Right ventricle myocardium inferior (tissue), 1 donor: ENCODE results near the gene CDA. TPM values are rescaled to one million over a fixed set of nuclear protein-coding genes. Genes with fewer than 3 reads are reported as not detected.
A peak's percentile ranks its signal among the peaks of the same experiment; 100 is the strongest.

ENCODE experiments used
- ATAC-seq: fragments of 200-7000 bp; cut with Tn5 transposase; one replicate; pipeline ENCODE4 v1.9.1; 2020; ENCODE audit warnings: mild to moderate bottlenecking, moderate library complexity
- DNase-seq: peaks from one replicate; pipeline ENCODE4 v3.0.0; 2021; ENCODE audit errors: missing footprints
- intact Hi-C: fragments of 100-400 bp; cut with DNase I; formaldehyde crosslinking; loops from one replicate; pipeline ENCODE4 v1.11.0; 2022
- long read RNA-seq: library from polyadenylated mRNA; unstranded; transcript quantifications from one replicate; pipeline ENCODE4 v2.0.0, GENCODE V29; 2021
- total RNA-seq: library from RNA; stranded (reverse); fragmentation: NEBNext Ultra II Directional; extraction: Animal tissue kit (Norgen Biotek cat#: 25700); gene quantifications from one replicate; pipeline ENCODE4 v1.2.1, GENCODE V29; 2021
- donor health status: DM: no; HTN: yes; CAD: no; lungs with severe emphysema.

CDA gene
- 3.2 TPM for total RNA-seq
- long read RNA-seq, partial matches to known transcripts: 0 of 2 reads
- long read RNA-seq, other reads (novel, unspliced or antisense): 0 of 2 reads

- intact Hi-C loops: no loop called here
Observed at GRCh38 chr1:20588634-20589225, at the start of gene CDA. Gene CDA, plus strand, starts transcription at chr1:20589097. Its CDS starts 33 bp downstream, at chr1:20589130.

DNA sequence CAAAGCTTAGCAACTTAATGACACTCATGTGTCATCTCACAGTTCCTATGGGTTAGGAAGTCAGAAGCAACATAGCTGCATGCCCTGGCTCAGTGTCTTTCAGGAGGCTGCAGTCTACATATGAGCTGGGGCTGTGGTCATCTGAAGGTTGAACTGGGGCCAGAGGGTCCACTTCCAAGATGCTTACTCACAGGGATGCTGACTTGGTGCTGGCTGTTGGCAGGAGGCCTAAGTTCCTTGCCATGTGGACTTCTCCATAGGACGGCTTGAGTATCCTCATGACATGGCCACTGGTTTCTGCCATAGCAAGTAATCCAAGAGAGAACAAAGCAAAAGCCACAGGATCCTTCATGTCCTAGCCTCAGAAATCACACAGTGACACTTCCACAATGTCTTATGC lies 48.6 kb upstream of the CDA start:
- ATAC-seq: no peak
- intact Hi-C loops: no loop called here
- DNase-seq: no peak

More at GRCh38 chr1:20588634-20589225, at the start of gene CDA:
- peak; percentile 23 for ATAC-seq
- peak; percentile 72 for DNase-seq

GRCh38 chr1:20546637-20547036 lies 42.3 kb upstream of the CDA start:
- no peak for ATAC-seq
- no peak for DNase-seq
- intact Hi-C loops: no loop called here

DNA sequence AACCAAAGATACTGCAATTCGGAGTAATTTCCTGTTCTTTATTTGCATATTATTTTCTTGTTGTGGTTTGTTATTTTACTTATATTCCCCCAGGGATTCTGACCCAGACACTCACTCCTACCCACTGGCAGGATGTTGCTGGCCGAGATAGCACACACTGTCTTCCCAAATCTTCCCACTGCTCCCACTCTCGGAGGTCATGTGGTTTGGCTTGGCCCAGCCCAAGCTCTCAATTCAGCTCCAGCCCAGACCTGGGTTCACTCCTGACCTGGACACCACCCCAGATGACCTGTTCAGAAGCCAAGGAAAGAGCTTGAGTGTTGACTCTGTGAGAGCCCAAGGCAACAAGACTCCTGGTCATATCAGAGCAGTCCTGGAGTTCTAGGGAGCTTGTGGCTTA lies 37.7 kb upstream of the CDA start:
- intact Hi-C loops: no loop called here
- ATAC-seq (no peak), DNase-seq (no peak)

- intact Hi-C loops: no loop called here
- peak; percentile 95 for ATAC-seq
- peak; percentile 87 for DNase-seq
Observed at GRCh38 chr1:20551945-20552727, 36.8 kb upstream of the CDA start, which contains the start of gene FAM43B. Gene FAM43B, plus strand, starts transcription at chr1:20552573. Its CDS starts 401 bp downstream, at chr1:20552974.

- intact Hi-C loops: no loop called here
- ATAC-seq: peak; percentile 8
- no peak for DNase-seq
Observed at GRCh38 chr1:20552728-20553445, 36.0 kb upstream of the CDA start.

DNA sequence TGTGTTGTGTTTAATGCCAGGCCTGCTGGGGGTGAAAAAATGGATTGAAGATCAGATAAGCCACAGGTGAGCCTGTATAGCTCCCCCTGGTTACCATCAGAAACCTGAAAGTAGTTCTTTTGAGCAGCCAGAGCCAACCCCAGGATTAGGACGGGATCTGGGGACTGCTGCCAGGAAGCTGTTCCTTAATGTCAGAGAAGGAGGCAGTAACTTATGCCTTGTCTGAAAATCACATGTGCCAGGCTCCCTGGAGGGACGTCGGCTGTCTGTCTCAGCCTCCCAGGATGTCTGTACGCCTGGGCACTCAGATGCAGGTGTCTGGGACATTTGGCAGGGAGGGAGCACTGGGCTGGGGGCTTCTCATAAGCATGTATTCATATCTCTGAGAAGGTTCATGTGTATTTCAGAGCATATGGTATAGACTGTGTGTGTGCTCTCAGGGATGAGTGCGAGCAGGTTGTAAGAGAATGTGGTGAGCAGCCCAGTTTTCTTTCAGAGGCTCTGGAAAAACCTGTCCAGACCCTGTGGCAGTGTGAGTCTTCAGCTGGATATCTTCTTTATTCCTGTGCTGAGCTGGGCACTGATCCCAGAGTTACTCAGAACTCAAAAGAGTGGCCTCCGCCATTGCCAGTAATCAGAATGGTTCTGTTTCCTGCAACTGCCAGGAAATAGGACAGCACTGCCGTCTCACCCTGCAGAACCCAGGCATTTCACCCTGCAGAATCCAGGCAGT lies 33.7 kb upstream of the CDA start:
- ATAC-seq (peak; percentile 21), DNase-seq (no peak)
- intact Hi-C loops: no loop called here

DNA sequence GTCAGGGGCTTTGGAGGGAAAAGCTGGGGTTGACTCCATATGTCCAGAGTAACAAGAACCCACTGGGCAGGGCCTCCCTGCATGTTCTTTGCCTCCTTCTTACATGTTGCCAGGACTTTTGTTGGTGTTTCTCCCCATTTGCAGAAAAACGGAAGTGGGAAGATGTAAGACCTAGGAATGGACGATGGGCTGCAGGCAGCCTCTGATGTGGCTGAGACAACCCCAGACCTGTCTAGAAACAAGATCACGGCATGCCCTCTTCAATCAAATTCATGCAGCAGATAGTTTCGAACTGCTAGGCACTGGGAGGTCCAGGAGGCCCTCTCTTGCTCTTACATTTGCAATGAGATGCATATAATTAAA lies 33.2 kb upstream of the CDA start:
- DNase-seq (no peak), ATAC-seq (no peak)
- intact Hi-C loops: no loop called here

GRCh38 chr1:20558191-20558590 lies 30.7 kb upstream of the CDA start:
- DNase-seq: no peak
- intact Hi-C loops: no loop called here
- no peak for ATAC-seq

DNA sequence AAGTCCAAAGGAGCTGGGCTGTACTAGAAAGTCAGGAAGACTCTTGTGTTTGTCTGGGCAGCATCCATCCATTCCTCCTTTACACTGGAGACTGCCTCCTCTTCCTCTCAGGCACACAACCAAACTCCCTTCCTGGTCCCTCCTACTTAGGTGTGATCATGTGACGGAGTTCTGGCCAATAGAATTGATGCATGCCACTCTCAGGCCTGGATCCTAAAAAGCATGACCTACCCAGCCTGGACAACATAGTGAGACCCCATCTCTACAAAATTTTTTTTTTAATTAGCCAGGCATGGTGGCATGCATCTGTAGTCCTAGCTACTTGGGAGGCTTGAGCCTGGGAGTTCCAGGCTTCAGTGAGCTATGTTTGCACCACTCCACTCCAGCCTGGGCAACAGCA lies 27.9 kb upstream of the CDA start:
- ATAC-seq (no peak), DNase-seq (no peak)
- intact Hi-C loops: no loop called here

GRCh38 chr1:20565234-20565633 lies 23.7 kb upstream of the CDA start:
- ATAC-seq (no peak), DNase-seq (no peak)
- intact Hi-C loops: no loop called here

GRCh38 chr1:20569523-20570098 lies 19.3 kb upstream of the CDA start:
- no peak for ATAC-seq
- DNase-seq: no peak
- intact Hi-C loops: no loop called here

DNA sequence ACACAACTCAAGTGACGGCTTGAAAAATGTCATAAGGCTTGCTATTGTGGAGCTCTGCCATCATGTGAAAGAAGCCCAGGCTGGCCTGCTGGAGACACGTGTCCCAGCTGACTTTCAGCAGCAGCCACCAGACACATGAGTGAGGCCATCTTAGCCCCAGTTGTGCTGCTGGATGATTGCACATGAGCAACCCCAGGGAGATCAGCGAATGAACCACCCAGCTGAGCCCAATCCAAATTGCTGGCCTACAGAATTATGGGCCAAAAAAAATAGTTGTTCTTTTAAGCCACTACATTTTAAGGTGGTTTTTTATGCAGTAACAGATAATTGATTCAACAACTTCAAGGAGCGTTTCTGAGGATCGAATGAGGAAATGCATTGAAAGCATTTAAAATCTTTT lies 17.5 kb upstream of the CDA start:
- intact Hi-C loops: no loop called here
- ATAC-seq (no peak), DNase-seq (no peak)

GRCh38 chr1:20573987-20574386 lies 14.9 kb upstream of the CDA start:
- no peak for ATAC-seq
- intact Hi-C loops: loop anchor here (2.0 kb wide), 1 partner anchor 67 kb away; no protein-coding TSS in a partner anchor
- no peak for DNase-seq

- peak; percentile 93 for ATAC-seq
- intact Hi-C loops: loop anchor here (2.0 to 5.0 kb wide), 2 partner anchors 57 to 66 kb away; partner anchors contain the start of gene PINK1
- DNase-seq: peak; percentile 93
Observed at GRCh38 chr1:20574686-20575540, 14.0 kb upstream of the CDA start.

- DNase-seq (no peak), ATAC-seq (no peak)
- intact Hi-C loops: loop anchor here (2.0 to 5.0 kb wide), 2 partner anchors 57 to 65 kb away; partner anchors contain the start of gene PINK1
Observed at GRCh38 chr1:20575541-20576336, 13.2 kb upstream of the CDA start.

DNA sequence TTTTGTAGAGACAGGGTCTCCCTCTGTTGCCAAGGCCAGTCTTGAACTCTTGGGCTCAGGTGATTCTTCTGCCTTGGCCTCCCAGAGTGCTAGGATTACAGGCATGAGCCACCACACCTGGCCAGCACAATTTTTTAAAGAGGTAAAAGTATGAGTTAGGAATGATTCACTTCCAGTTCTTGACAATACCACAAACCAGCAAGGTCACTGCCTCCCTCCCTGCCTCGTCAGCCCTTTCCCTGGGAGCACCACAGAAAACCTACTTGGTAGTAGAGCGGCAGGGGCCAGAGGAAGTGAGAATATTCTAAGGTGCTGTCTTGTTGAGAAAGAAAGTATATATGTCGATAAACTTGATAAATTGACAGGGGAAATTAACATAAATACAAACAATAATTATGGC lies 10.8 kb upstream of the CDA start:
- ATAC-seq (no peak), DNase-seq (no peak)
- intact Hi-C loops: loop anchor here (5.0 kb wide), 1 partner anchor 54 kb away; the partner anchor contains the start of gene PINK1
